ENCODE measurements around the gene PAQR4. TPM values are rescaled to one million over a fixed set of nuclear protein-coding genes. Genes with fewer than 3 reads are reported as not detected.

PAQR4 gene
- total RNA-seq, 1 donor from 2014 or later, result 11.8 TPM

GRCh38 chr16:2976201-2976600, 7.1 kb downstream of the PAQR4 start:
- no peak for DNase-seq (ENCODE audit: low spot score)
- H3K36me3 Mint-ChIP-seq (ENCODE audit: low read depth, unreplicated experiment), result peaks cover 3% of the 10 kb centered on the region
- peaks cover 4% of the 10 kb centered on the region for H3K4me1 Mint-ChIP-seq (ENCODE audit: unreplicated experiment)
- H3K9me3 Mint-ChIP-seq (ENCODE audit: unreplicated experiment), result no peaks in the 10 kb centered on the region
- H3K27me3 Mint-ChIP-seq (ENCODE audit: unreplicated experiment), result no peaks in the 10 kb centered on the region
- H3K4me3 Mint-ChIP-seq (ENCODE audit: unreplicated experiment), result no peak overlapping the region
- H3K27ac Mint-ChIP-seq (ENCODE audit: unreplicated experiment), result no peak overlapping the region
- no peak for TF ChIP-seq CTCF (IDR thresholded peaks at IDR 0.05; ENCODE audit: unreplicated experiment)

DNA sequence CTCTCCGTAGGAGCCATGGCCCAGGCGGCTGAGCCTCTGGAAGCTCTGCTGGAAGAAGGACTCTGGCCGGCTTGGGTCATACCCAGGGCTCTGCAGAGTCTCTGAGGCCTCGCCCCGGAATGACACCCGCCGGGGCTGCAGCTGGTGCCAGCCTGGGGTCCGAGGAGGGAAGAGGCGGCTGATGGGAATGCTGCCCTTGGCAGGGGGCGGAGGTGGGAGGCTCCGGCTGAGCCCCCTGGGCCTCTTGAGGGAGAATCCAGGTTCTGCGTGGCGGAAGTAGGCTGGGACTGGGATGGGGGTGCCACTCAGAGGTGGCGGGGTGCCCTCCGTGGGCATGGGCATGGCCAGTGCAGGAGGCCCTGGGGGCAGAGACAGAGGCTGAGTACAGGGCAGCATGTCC, 7.5 kb downstream of the PAQR4 start:
- TF ChIP-seq CTCF (IDR thresholded peaks at IDR 0.05; ENCODE audit: unreplicated experiment), result no peak
- Mint-ChIP-seq H3K27me3 (ENCODE audit: unreplicated experiment) (peaks cover 2% of the 10 kb centered on the region), H3K36me3 (ENCODE audit: low read depth, unreplicated experiment) (peaks cover 3% of the 10 kb centered on the region), H3K27ac (ENCODE audit: unreplicated experiment) (no peak overlapping the region), H3K9me3 (ENCODE audit: unreplicated experiment) (no peaks in the 10 kb centered on the region), H3K4me3 (ENCODE audit: unreplicated experiment) (no peak overlapping the region), H3K4me1 (ENCODE audit: unreplicated experiment) (peaks cover 8% of the 10 kb centered on the region)
- no peak for DNase-seq (ENCODE audit: low spot score)

GRCh38 chr16:2977440-2977839, 8.3 kb downstream of the PAQR4 start:
- H3K27ac Mint-ChIP-seq (ENCODE audit: unreplicated experiment), result no peak overlapping the region
- H3K27me3 Mint-ChIP-seq (ENCODE audit: unreplicated experiment), result peaks cover 7% of the 10 kb centered on the region
- no peaks in the 10 kb centered on the region for H3K36me3 Mint-ChIP-seq (ENCODE audit: low read depth, unreplicated experiment)
- peaks cover 13% of the 10 kb centered on the region for H3K4me1 Mint-ChIP-seq (ENCODE audit: unreplicated experiment)
- DNase-seq (ENCODE audit: low spot score), result no peak
- no peak overlapping the region for H3K4me3 Mint-ChIP-seq (ENCODE audit: unreplicated experiment)
- TF ChIP-seq CTCF (IDR thresholded peaks at IDR 0.05; ENCODE audit: unreplicated experiment), result no peak
- H3K9me3 Mint-ChIP-seq (ENCODE audit: unreplicated experiment), result no peaks in the 10 kb centered on the region

DNA sequence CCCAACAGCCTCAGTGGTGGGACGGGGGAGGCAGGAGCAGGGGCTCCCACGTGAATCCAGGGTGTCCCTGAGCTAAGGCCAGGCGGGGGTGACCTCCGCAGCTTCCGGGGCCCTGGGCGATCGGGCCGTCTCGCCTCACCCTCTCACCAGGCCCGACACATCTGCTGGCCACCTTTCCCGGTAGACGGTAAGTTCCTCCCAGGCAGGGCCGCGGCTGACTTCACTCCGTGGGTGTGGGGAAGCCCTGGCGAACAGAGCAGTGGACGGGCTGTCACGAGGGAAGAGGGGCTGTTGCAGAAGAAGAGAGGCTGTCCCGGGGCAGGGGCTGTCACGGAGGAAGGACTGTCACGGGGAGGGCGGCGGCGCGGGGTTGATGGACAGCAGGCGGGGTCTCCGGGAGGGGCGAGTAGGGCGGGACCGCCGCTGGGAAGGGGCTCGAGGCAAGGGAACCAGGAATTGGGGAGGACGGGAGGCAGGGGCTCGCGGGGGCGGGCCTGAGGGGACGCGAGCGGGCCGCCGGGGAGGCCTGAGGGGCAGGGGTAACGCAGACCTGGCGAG, 10.6 kb downstream of the PAQR4 start:
- no peak for DNase-seq (ENCODE audit: low spot score)
- H3K27me3 Mint-ChIP-seq (ENCODE audit: unreplicated experiment), result peaks cover 7% of the 10 kb centered on the region
- TF ChIP-seq CTCF (IDR thresholded peaks at IDR 0.05; ENCODE audit: unreplicated experiment), result no peak
- no peak overlapping the region for H3K27ac Mint-ChIP-seq (ENCODE audit: unreplicated experiment)
- H3K9me3 Mint-ChIP-seq (ENCODE audit: unreplicated experiment), result no peaks in the 10 kb centered on the region
- H3K36me3 Mint-ChIP-seq (ENCODE audit: low read depth, unreplicated experiment), result no peaks in the 10 kb centered on the region
- H3K4me1 Mint-ChIP-seq (ENCODE audit: unreplicated experiment), result peaks cover 13% of the 10 kb centered on the region
- peak overlapping the region; percentile 73 for H3K4me3 Mint-ChIP-seq (ENCODE audit: unreplicated experiment)

DNA sequence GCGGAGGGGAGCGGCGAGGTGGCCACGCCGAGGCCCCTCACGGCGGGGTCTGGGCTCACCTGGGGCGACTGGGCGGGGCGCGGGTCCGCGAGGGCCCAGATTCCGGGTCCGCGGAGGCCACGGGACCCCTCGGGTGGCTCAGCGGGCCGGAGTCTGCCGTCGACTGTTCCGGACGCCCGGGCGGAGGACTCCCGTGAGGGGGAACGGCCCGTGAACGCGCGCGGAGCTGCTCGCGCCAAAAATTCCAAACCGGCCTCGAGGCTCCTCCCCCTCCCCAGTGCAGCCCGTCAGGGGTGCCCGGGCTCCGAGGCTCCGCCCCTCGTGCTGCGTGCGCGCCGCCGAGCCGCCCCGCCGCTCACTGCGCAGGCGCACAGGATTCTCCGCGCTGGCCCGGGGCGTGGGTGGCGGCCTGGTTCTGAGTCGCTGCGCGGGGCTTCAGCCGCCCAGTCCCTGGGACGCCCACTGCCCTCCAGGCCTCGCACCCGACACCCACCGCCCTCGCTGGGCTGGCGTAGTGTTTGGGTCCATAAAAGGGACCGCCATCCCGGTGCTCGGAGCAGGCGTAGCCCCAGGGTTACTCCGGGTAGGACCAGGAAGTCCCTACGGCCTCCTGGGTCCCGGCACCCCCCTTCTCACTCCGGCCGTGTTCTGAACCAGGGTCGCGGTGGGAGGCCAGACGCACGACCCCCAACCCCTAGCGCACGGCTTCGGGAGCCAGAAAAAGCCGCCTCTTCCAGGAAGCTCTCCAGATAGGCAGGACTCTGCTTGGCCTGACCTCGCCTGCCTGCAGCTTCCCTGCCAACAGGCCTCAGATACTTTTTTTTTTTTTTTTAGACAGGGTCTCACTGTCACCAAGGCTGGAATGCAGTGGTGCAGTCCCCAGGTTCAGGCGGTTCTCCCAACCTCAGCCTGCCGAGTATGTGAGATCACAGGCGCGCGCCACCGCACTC, 11.4 kb downstream of the PAQR4 start, which contains the start of gene PKMYT1:
Gene PKMYT1 (minus strand): TSS at position 220 of the 950 bp plus-strand sequence. CDS start 789 bp downstream, outside the sequence.
- Mint-ChIP-seq H3K36me3 (ENCODE audit: low read depth, unreplicated experiment) (no peaks in the 10 kb centered on the region), H3K9me3 (ENCODE audit: unreplicated experiment) (no peaks in the 10 kb centered on the region), H3K4me1 (ENCODE audit: unreplicated experiment) (peaks cover 13% of the 10 kb centered on the region), H3K4me3 (ENCODE audit: unreplicated experiment) (peak within 1 kb of the TSS; percentile 73), H3K27ac (ENCODE audit: unreplicated experiment) (peak within 1 kb of the TSS; percentile 24), H3K27me3 (ENCODE audit: unreplicated experiment) (peaks cover 7% of the 10 kb centered on the region)
- no peak for TF ChIP-seq CTCF (IDR thresholded peaks at IDR 0.05; ENCODE audit: unreplicated experiment)
- DNase-seq (ENCODE audit: low spot score), result peak; percentile 95
